C4-2B (cell line): Measurements from ENCODE around the gene ANKRD18A.
A peak's percentile ranks its signal among the peaks of the same experiment; 100 is the strongest.
"Not testable (repeated sequence)": the region's sequence is repeated elsewhere in the genome, so short reads cannot be mapped to it uniquely, and the experiment has no call there.

Experiments
- H3K27ac ChIP-seq: fragments of 450-650 bp; 2 replicates; pipeline ENCODE4 v1.5.1; 2017
- ZFX ChIP-seq: fragments of 450-650 bp; IDR thresholded peaks from 2 replicates; pipeline ENCODE4 v1.6.1; 2017
- TF ChIP-seq, protein P1 (sequence below): fragments of 450-650 bp; conservative IDR thresholded peaks from 2 replicates; pipeline ENCODE4 v1.5.1; 2017; ENCODE audit warnings: mild to moderate bottlenecking

ANKRD18A gene

DNA sequence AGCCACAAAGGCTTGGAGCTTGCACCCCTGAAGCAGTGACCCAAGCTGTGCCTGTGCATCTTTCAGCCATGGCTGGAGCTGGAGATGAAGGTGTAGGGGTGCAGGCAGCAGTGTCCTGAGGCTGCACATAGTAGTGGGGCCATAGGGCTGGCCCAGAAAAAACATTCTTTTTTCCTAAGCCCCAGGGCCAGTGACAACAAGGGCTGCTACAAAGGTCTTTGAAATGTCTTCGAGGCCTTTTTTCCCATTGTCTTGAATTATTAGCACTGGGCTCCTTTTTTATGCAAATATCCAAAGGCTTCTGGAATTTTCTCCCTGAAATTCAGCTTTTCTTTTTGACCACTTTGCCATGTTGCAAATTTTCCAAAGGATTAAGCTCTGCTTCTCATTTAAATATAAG is 62.6 kb downstream of the ANKRD18A start:
- not testable (repeated sequence) for H3K27ac ChIP-seq

DNA sequence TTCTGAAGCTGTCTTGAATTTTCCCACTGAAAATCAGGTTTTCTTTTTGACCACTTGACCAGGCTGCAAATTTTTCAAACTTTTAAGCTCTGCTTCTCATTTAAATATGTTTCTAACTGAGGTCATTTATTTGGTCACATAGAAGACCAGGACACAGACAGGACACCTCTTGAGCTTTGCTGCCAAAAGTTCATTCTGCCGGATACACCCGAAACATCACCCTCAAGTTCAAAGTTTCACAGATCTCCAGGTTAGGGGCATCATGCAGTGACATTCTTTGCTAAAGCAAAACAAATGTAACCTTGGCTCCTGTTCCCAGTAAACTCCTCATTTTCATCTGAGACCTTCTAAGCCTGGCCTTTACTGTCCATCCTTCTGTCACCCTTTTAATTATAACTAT is 65.4 kb downstream of the ANKRD18A start:
- H3K27ac ChIP-seq = not testable (repeated sequence)

DNA sequence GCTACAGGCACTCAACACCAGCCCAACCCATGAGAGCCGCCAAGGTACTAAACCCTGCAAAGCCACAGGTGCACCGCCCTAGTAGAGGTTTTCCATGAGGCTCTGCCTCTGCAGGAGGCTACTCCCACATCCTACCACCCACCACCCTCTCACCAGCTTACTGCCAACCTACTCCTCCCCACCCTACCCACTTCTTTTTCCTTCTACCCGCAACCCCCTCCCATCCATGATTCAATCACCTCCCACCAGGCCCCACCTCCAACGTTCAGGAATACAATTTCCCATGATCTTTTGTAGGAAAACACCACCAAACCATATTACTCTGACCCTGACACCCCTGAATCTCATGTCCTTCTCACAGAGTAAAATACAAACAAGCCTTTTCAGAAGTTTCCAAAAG is 67.4 kb downstream of the ANKRD18A start:
- H3K27ac ChIP-seq = not testable (repeated sequence)

DNA sequence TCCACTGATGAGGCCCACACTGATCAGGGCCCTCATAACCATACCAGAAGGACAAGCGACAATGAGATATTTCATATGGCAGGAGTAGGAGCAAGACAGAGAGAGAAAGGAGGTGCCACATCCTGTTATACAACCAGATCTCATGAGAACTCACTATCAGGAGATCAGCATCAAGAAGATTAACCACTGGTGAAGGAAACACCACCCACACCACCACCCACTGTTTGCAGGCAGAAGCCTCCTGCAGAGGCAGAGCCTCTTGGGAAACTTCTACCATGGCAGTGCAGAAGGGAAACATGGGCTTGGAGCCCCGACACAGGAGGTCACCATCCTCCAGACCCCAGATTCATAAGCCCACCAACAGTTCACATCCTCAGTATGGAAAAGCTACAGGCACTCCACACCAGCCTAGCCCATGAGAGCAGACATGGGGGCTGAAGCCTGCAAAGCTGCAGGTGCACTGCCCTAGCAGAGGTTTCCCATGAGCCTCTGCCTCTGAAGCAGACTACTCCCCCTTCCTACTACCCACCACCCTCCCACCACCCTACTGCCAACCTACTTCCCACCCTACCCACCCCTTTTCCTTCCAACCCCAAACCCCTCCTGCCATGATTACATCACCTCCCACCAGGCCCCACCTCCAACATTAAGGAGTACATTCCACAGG is 73.8 kb downstream of the ANKRD18A start:
- H3K27ac ChIP-seq = not testable (repeated sequence)

DNA sequence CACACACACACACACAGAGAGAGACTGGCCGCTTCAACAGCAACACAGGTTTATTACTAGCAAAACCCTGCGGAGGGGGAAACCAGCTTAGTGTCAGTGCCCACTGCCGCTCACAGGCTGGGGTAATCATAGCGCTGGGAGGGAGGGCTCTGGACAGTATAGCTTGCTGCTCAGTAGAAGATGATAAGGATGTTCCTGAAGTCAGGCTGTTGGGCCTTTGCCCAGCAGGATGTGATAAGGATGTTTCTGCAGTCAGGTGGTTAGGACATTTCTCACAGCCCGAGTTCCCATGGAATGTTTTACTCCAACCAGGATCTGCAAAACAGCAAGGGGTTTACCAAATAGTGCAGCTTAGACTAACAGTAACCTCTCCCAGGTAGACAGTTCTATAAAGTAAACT is 79.9 kb downstream of the ANKRD18A start:
- H3K27ac ChIP-seq = peak overlapping the region; percentile 69

DNA sequence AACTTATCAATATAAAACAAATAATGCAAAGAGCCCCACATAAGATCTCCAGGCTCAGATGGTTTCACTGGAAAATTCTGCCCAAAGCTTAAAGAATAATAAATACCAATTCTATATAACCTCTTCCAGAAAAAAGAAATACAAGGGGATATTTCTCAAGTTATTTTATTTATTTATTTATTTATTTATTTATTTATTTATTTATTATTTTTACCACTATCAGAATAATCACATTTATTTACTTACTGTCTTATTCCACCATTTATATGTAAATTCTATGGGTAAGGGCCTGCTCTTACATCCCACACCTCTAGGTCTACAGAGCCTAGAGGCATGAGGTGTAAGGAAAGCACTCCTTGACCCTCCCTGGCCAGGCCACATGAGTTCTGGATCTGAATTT is 91.1 kb downstream of the ANKRD18A start:
- TF ChIP-seq, protein P1, sequence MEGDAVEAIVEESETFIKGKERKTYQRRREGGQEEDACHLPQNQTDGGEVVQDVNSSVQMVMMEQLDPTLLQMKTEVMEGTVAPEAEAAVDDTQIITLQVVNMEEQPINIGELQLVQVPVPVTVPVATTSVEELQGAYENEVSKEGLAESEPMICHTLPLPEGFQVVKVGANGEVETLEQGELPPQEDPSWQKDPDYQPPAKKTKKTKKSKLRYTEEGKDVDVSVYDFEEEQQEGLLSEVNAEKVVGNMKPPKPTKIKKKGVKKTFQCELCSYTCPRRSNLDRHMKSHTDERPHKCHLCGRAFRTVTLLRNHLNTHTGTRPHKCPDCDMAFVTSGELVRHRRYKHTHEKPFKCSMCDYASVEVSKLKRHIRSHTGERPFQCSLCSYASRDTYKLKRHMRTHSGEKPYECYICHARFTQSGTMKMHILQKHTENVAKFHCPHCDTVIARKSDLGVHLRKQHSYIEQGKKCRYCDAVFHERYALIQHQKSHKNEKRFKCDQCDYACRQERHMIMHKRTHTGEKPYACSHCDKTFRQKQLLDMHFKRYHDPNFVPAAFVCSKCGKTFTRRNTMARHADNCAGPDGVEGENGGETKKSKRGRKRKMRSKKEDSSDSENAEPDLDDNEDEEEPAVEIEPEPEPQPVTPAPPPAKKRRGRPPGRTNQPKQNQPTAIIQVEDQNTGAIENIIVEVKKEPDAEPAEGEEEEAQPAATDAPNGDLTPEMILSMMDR = no peak
- TF ChIP-seq ZFX = no peak
- no peak overlapping the region for H3K27ac ChIP-seq

DNA sequence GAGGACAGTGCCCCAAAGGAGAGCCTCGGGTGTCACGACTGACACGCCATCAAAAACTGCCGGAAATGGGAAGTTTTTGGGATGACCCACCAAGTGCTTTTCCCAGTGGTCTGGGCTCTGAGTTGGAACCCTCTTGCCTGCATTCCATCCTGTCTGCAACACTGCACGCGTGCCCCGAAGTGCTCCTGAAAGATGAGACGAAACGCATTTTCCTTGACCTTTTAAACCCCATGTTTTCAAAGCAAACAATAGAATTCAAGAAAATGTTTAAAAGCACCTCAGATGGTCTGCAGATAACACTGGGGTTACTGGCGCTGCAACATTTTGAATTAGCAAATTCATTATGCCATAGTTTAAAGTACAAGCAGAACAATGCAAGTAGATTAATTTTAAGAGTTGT is 92.9 kb downstream of the ANKRD18A start:
- H3K27ac ChIP-seq = no peak overlapping the region
- TF ChIP-seq ZFX = no peak
- TF ChIP-seq, protein P1 = no peak

DNA sequence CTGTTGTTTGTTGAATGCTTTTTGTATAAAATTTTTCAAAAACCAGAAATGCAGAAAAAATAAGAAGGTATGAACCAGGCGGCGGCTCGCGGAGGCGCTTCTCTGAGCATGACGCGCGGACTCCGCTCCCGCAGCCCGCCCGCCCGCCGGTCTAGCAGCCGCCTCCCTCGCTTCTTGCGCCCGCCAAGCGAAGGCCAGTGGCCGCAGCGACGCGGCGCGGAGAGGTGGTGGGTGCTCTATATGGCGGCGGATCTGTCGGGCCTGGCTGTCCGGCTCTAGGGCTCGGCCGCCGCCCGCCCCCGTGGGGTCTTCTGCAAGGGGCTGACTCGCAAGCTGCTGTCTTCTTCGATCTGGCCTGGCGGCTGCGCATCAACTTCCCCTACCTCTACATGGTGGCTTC is 93.8 kb downstream of the ANKRD18A start:
- H3K27ac ChIP-seq = no peak overlapping the region
- no peak for TF ChIP-seq ZFX
- TF ChIP-seq, protein P1 = no peak

DNA sequence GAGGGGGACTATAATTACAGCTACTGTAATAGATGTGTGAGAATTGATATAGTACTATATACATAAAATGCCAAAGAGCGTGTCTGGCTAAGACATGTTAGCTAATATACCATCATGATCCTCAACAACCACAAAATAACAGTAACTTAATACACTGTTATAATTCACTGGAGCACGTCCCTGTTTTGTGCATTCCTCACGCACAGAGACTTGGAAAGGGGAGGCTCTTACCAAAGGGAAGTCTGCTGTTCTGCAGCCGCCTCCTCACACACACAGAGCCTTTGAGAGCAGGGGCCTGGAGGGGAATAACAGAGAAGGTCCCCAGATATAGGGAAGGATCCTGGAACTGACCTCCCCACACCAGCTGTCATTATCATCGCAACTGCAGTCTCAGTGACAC is 97.3 kb downstream of the ANKRD18A start:
- TF ChIP-seq ZFX = no peak
- TF ChIP-seq, protein P1 = no peak
- H3K27ac ChIP-seq = no peak overlapping the region

DNA sequence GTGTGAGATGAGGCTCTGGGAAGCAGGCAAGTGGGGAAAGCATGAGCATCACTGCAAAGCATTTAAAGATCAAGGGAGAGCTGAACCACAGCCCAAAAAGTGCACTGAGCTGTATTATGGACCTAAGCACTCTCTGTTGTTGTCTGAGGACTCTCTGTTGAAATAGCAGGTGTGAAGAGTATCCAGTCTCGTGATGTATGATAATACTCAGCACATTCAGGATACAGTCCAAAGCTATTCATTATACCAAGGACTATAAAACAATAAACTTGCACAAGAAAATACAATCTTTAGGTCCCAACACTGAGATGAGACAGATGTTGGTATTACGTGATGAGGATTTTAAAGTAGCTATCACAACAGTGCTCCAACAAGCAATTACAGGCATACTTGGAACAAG is 98.6 kb downstream of the ANKRD18A start:
- TF ChIP-seq, protein P1 = no peak
- no peak for TF ChIP-seq ZFX
- no peak overlapping the region for H3K27ac ChIP-seq
